Endothelial cell (in vitro differentiated cells): ENCODE measurements around the gene NFE2L1. TPM values are rescaled to one million over a fixed set of nuclear protein-coding genes. Genes with fewer than 3 reads are reported as not detected.
"Not testable (repeated sequence)": the region's sequence is repeated elsewhere in the genome, so short reads cannot be mapped to it uniquely, and the experiment has no call there.

Experiments
- DNase-seq: peaks from one replicate; pipeline ENCODE4 v3.0.0; 2021; ENCODE audit warnings: low spot score
- H3K27ac Mint-ChIP-seq: one replicate; pipeline ENCODE4 v1.8.0; 2021; ENCODE audit warnings: mixed read lengths, inconsistent platforms; ENCODE audit not compliant: unreplicated experiment
- H3K27me3 Mint-ChIP-seq: one replicate; pipeline ENCODE4 v1.8.0; 2021; ENCODE audit warnings: mild to moderate bottlenecking, moderate library complexity, mixed read lengths, inconsistent platforms; ENCODE audit not compliant: unreplicated experiment
- H3K36me3 Mint-ChIP-seq: one replicate; pipeline ENCODE4 v1.8.0; 2021; ENCODE audit warnings: mild to moderate bottlenecking, low read depth, mixed read lengths, inconsistent platforms; ENCODE audit not compliant: unreplicated experiment
- H3K4me1 Mint-ChIP-seq: one replicate; pipeline ENCODE4 v1.8.0; 2021; ENCODE audit warnings: mild to moderate bottlenecking, mixed read lengths, inconsistent platforms; ENCODE audit not compliant: unreplicated experiment
- H3K4me3 Mint-ChIP-seq: one replicate; pipeline ENCODE4 v1.8.0; 2021; ENCODE audit warnings: mild to moderate bottlenecking, mixed read lengths, inconsistent platforms; ENCODE audit not compliant: unreplicated experiment
- H3K9me3 Mint-ChIP-seq: one replicate; pipeline ENCODE4 v1.8.0; 2021; ENCODE audit warnings: mixed read lengths, inconsistent platforms; ENCODE audit not compliant: unreplicated experiment
- total RNA-seq: library from RNA; stranded (reverse); fragmentation: NEBNext Ultra II Directional; extraction: Animal tissue kit (Norgen Biotek cat#: 25700); gene quantifications from one replicate; pipeline ENCODE4 v1.2.1, GENCODE V29; 2021; ENCODE audit not compliant: unreplicated experiment
- TF ChIP-seq, protein P1 (sequence below): fragments of 200-600 bp; sonication (generic); IDR thresholded peaks from one replicate; pipeline ENCODE4 v1.5.0; 2021; ENCODE audit warnings: antibody characterized with exemption; ENCODE audit not compliant: unreplicated experiment

The NFE2L1 gene
- total RNA-seq, 1 donor from 2014 or later = 243 TPM

DNA sequence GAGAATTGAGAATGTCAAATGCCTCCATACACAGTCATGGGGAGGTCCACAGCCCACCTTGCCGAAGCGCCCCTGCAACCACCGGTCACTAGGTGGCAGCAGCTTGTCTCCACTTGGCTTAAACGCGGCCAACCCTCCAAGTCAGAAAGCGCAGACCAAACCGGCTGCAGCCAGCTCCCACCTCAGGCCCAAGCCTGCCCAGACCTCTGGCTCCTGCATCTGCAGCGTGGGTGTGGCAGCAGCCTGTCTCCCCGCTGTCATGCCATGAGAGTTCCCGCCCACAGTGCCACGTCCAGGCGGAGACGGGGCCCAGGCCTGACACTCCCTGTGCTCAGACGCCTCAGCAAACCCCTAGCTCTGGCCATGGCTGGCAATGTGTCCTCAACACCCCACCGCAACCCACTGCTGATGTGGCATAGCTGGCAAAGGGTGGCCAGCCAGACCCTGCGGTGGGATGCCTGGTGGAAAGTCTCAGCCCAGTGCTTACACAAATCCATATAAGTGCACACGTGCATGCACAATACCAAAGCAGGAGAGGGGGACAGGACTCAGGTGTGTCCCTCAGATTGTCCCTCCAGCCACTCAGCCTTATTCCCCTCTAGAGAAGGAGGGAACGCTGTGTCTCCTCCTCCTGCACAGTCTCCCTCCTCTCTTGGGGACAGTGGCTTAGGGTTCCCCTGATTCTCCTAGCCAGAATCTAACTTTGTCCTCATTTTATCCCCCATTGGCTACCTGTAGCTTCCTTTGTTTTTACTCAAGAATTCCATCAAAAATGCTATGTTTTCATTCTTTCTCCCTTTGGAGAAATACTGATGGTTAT lies 21.4 kb upstream of the NFE2L1 start:
- Mint-ChIP-seq H3K27ac (no peak overlapping the region), H3K4me1 (peaks cover 12% of the 10 kb centered on the region), H3K4me3 (no peak overlapping the region), H3K36me3 (no peaks in the 10 kb centered on the region), H3K9me3 (no peaks in the 10 kb centered on the region), H3K27me3 (peaks cover 12% of the 10 kb centered on the region)
- peak; percentile 89 for DNase-seq
- TF ChIP-seq, protein P1, sequence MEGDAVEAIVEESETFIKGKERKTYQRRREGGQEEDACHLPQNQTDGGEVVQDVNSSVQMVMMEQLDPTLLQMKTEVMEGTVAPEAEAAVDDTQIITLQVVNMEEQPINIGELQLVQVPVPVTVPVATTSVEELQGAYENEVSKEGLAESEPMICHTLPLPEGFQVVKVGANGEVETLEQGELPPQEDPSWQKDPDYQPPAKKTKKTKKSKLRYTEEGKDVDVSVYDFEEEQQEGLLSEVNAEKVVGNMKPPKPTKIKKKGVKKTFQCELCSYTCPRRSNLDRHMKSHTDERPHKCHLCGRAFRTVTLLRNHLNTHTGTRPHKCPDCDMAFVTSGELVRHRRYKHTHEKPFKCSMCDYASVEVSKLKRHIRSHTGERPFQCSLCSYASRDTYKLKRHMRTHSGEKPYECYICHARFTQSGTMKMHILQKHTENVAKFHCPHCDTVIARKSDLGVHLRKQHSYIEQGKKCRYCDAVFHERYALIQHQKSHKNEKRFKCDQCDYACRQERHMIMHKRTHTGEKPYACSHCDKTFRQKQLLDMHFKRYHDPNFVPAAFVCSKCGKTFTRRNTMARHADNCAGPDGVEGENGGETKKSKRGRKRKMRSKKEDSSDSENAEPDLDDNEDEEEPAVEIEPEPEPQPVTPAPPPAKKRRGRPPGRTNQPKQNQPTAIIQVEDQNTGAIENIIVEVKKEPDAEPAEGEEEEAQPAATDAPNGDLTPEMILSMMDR = peak; percentile 78

DNA sequence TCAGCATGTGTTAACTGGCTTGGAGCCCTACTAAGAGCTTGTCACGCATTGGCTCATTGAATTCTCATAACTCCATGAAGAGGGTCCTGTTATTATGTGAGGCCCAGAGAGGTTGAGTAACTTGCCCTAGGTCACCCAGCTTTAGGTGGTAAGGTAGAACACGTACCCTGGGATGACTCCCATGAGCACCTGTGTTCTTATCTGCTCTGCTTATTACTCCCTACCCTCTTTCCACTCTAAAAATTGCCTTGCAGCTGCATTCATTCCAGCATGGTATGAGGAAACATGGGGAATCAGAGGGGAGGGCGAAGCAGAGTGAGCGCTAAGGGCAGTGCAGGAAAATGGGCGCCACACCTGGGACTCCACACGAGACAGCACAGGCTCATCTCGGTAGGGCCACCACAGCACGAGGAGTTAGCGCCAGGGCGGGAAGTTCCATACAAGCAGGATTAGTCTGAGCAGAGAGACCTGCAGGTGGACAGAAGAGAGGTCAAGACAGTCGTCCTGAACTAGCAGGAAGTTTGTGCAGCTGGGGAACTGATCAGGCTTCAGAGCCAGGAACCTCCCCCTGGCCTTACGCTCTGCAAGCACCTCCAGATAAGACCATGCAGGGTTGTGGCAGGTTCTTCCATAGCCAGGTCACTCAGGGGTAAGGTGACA lies 20.7 kb upstream of the NFE2L1 start:
- Mint-ChIP-seq H3K36me3 (no peaks in the 10 kb centered on the region), H3K4me1 (peaks cover 12% of the 10 kb centered on the region), H3K9me3 (no peaks in the 10 kb centered on the region), H3K27ac (no peak overlapping the region), H3K27me3 (peaks cover 9% of the 10 kb centered on the region), H3K4me3 (no peak overlapping the region)
- TF ChIP-seq, protein P1 = no peak
- DNase-seq = no peak

DNA sequence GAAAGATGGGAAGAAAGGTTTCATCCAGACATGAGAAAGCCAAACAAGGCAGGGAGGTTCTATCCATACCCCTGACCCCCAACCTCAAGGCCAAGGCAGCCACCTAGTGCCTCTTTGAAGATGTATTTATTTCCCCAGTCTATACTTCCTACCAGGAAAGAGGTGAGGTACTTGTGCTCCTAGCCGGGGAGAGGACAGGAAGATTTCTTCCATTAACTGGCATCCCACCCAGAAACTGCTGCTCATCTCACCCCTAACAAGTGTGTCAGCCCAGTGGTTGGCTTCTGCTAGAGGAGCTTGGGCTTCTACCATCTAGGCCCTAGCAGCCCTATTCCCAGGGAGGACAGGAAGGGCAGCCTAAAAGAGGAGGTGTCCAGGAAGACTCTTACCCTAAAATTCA lies 19.4 kb upstream of the NFE2L1 start:
- Mint-ChIP-seq H3K4me3 (no peak overlapping the region), H3K4me1 (peaks cover 12% of the 10 kb centered on the region), H3K27ac (no peak overlapping the region), H3K9me3 (no peaks in the 10 kb centered on the region), H3K36me3 (no peaks in the 10 kb centered on the region), H3K27me3 (peaks cover 12% of the 10 kb centered on the region)
- no peak for DNase-seq
- TF ChIP-seq, protein P1 = no peak

DNA sequence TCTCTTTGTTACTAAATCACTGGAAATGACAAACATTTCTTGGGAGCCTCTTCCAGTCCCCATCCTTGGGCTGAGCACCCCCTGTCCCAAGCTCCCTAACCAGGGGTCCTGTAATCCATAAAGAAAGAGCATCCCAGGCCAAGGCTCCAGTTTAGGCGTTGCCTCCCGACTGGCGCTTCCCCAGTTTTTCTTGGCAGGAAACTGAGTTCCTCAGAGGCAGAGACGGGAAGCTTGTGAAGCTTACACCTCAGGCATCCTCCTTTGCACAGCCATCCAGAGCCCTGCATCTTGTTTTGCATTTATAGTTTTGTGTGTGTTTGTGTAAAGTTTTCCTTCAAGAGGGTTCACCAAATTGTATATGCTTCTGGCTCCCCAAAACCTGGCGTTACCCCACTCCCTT lies 17.6 kb upstream of the NFE2L1 start:
- Mint-ChIP-seq H3K27ac (no peak overlapping the region), H3K4me3 (no peak overlapping the region), H3K27me3 (peaks cover 9% of the 10 kb centered on the region), H3K4me1 (peaks cover 7% of the 10 kb centered on the region), H3K9me3 (no peaks in the 10 kb centered on the region), H3K36me3 (no peaks in the 10 kb centered on the region)
- DNase-seq = no peak
- TF ChIP-seq, protein P1 = no peak

DNA sequence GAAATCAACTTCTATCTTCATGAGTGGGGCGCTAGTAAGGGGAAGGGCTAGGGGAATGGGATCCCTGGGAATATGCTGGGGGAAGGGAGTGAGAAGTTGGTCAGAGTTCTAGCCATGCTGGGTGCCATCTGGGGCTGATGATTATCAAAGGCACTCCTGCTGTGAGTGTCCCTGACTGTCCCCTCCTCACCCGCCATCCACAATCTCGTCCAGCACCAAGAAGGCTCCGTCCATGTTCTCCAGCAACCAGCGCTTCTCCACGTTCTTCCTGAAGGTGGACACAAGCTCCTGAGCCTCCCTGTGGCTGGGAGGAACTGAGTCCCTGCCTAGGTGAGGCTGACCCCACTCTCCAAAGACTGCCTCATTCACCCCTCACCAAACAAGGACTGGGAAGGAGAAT lies 16.2 kb upstream of the NFE2L1 start:
- no peak for DNase-seq
- Mint-ChIP-seq H3K27me3 (peaks cover 14% of the 10 kb centered on the region), H3K9me3 (no peaks in the 10 kb centered on the region), H3K4me3 (no peak overlapping the region), H3K27ac (no peak overlapping the region), H3K4me1 (peaks cover 2% of the 10 kb centered on the region), H3K36me3 (peaks cover 3% of the 10 kb centered on the region)
- TF ChIP-seq, protein P1 = no peak

DNA sequence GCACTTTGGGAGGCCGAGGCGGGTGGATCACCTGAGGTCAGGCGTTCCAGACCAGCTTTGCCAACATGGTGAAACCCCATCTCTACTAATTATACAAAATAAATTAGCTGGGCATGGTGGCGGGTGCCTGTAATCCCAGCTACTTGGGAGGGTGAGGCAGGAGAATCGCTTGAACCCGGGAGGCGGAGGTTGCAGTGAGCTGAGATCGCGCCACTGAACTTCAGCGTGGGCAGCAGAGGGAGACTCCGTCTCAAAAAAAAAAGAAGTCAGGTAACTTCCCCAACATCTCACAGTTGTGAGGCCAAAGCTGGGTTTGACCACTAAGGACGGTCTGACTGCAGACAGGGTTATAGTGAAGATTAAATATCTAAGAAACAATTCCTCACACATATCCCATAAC lies 13.4 kb upstream of the NFE2L1 start:
- not testable (repeated sequence) for H3K27ac Mint-ChIP-seq, DNase-seq, H3K4me1 Mint-ChIP-seq, H3K4me3 Mint-ChIP-seq, H3K9me3 Mint-ChIP-seq
- Mint-ChIP-seq H3K36me3 (peaks cover 12% of the 10 kb centered on the region), H3K27me3 (peaks cover 16% of the 10 kb centered on the region)
